Measurements from ENCODE around the gene SRP54. TPM values are rescaled to one million over a fixed set of nuclear protein-coding genes. Genes with fewer than 3 reads are reported as not detected.

SRP54 gene
- total and polyA plus RNA-seq, 2 of the 13 experiments (the other 11 are each of a cell fraction or from before 2014, with no cell fraction given): 42.2 to 207 TPM

- peak; percentile 8; the same call in 1 of the 2 replicates for TF ChIP-seq ZNF276 (CRISPR knock-in tag; IDR thresholded peaks at IDR 0.05; ENCODE audit: low read depth)
- TF ChIP-seq ZSCAN22 (CRISPR knock-in tag; IDR thresholded peaks at IDR 0.05): no peak
- TF ChIP-seq ELF4 (CRISPR knock-in tag; IDR thresholded peaks at IDR 0.05; ENCODE audit: borderline replicate concordance): no peak
- TF ChIP-seq HNF1B (CRISPR knock-in tag; IDR thresholded peaks at IDR 0.05): 0 out of 2 replicates have a peak, but pooled peaks have one; percentile 9
- TF ChIP-seq TBL1XR1 (IDR thresholded peaks at IDR 0.05; ENCODE audit: borderline replicate concordance, low read length, partially characterized antibody): peak; percentile 23
- TF ChIP-seq ZNF703 (CRISPR knock-in tag; IDR thresholded peaks at IDR 0.05; ENCODE audit: borderline replicate concordance): 0 out of 2 replicates have a peak, but pooled peaks have one; percentile 90
- peak; percentile 99 for TF ChIP-seq ZNF550 (CRISPR knock-in tag; IDR thresholded peaks at IDR 0.05; ENCODE audit: borderline replicate concordance)
- no peak for TF ChIP-seq GTF3A (CRISPR knock-in tag; conservative IDR thresholded peaks at IDR 0.05)
- TF ChIP-seq ZFYVE20 (CRISPR knock-in tag; IDR thresholded peaks at IDR 0.05; ENCODE audit: borderline replicate concordance, low read depth): no peak
- TF ChIP-seq ZNF225 (CRISPR knock-in tag; IDR thresholded peaks at IDR 0.05): peak; percentile 98; the same call in 1 of the 2 replicates
- no peak for TF ChIP-seq TFDP1 (CRISPR knock-in tag; IDR thresholded peaks at IDR 0.05; ENCODE audit: borderline replicate concordance)
- no peak for TF ChIP-seq SALL2 (CRISPR knock-in tag; IDR thresholded peaks at IDR 0.05)
- TF ChIP-seq NRL (CRISPR knock-in tag; IDR thresholded peaks at IDR 0.05; ENCODE audit: borderline replicate concordance): peak; percentile 41; the same call in 1 of the 2 replicates
- peak; percentile 46; the same call in 1 of the 2 replicates for TF ChIP-seq CREBL2 (CRISPR knock-in tag; IDR thresholded peaks at IDR 0.05; ENCODE audit: borderline replicate concordance)
- TF ChIP-seq NFE2L1 (CRISPR knock-in tag; IDR thresholded peaks at IDR 0.05; ENCODE audit: borderline replicate concordance): peak; percentile 75; the same call in 1 of the 2 replicates
- no peak for TF ChIP-seq SP4 (CRISPR knock-in tag; IDR thresholded peaks at IDR 0.05)
- TF ChIP-seq KLF13 (CRISPR knock-in tag; IDR thresholded peaks at IDR 0.05): 0 out of 2 replicates have a peak, but pooled peaks have one; percentile 28
- TF ChIP-seq ZNF547 (CRISPR knock-in tag; IDR thresholded peaks at IDR 0.05): 0 out of 2 replicates have a peak, but pooled peaks have one; percentile 8
- peak; percentile 17; the same call in 1 of the 2 replicates for TF ChIP-seq ZNF710 (CRISPR knock-in tag; IDR thresholded peaks at IDR 0.05; ENCODE audit: borderline replicate concordance)
Observed at GRCh38 chr14:35046751-35047536, 64.2 kb downstream of the SRP54 start (continued).
